HCEC 1CT (cell line): ENCODE measurements around the gene ZNF688.

ENCODE experiments used
- DNase-seq: peaks from one replicate; pipeline ENCODE4 v3.0.0-alpha.2; 2017

Gene ZNF688

GRCh38 chr16:30585022-30585399 is 13.5 kb upstream of the ZNF688 start:
- DNase-seq = no peak

GRCh38 chr16:30582611-30583340 is 11.3 kb upstream of the ZNF688 start:
- DNase-seq = no peak

GRCh38 chr16:30581457-30581856 is 9.9 kb upstream of the ZNF688 start:
- DNase-seq = no peak

GRCh38 chr16:30574678-30575077 is 3.2 kb upstream of the ZNF688 start:
- no peak for DNase-seq

GRCh38 chr16:30570636-30571444 is 674 bp downstream of the ZNF688 start:
- no peak for DNase-seq

- no peak for DNase-seq
Observed at GRCh38 chr16:30569746-30570635, 1.5 kb downstream of the ZNF688 start.

- no peak for DNase-seq
Observed at GRCh38 chr16:30569281-30569680, 2.2 kb downstream of the ZNF688 start.

GRCh38 chr16:30567991-30568638 is 3.4 kb downstream of the ZNF688 start:
- DNase-seq = peak; percentile 89

GRCh38 chr16:30567160-30567990 is 4.1 kb downstream of the ZNF688 start:
- no peak for DNase-seq

GRCh38 chr16:30566531-30566930 is 5.0 kb downstream of the ZNF688 start:
- no peak for DNase-seq

GRCh38 chr16:30565984-30566383 is 5.5 kb downstream of the ZNF688 start:
- DNase-seq = no peak

- DNase-seq = no peak
Observed at GRCh38 chr16:30565526-30565925, 6.0 kb downstream of the ZNF688 start.

GRCh38 chr16:30562021-30562420 is 9.5 kb downstream of the ZNF688 start:
- no peak for DNase-seq

GRCh38 chr16:30561089-30561816 is 10.3 kb downstream of the ZNF688 start:
- DNase-seq = no peak

- no peak for DNase-seq
Observed at GRCh38 chr16:30559690-30560089, 11.8 kb downstream of the ZNF688 start.

- DNase-seq = no peak
Observed at GRCh38 chr16:30558789-30559377, 12.6 kb downstream of the ZNF688 start.

- peak; percentile 98 for DNase-seq
Observed at GRCh38 chr16:30557957-30558788, 13.3 kb downstream of the ZNF688 start, which contains the start of gene ZNF764. TSS of gene ZNF764 (minus strand) at chr16:30558374. CDS start at chr16:30558182, 192 bp downstream.

GRCh38 chr16:30557707-30557956 is 13.9 kb downstream of the ZNF688 start:
- no peak for DNase-seq

- DNase-seq = no peak
Observed at GRCh38 chr16:30556125-30556473, 15.4 kb downstream of the ZNF688 start.
